Endothelial cell of umbilical vein (primary cell): ENCODE data around the gene APOBEC2. TPM values are rescaled to one million over a fixed set of nuclear protein-coding genes. Genes with fewer than 3 reads are reported as not detected.

Experiments used
- BruUV-seq: library from RNA; stranded (reverse); fragments of 400-500 nt; replicated peaks from 2 replicates; lab custom pipeline; 2021; lab: Mats Ljungman, UMichigan
- CTCF ChIA-PET: fragments of 300-600, 350-600 bp; sonication (Branson Sonifier 250); formaldehyde crosslinking; loops from one replicate; lab custom pipeline; 2021; ENCODE audit warnings: antibody characterized with exemption, inconsistent platforms; lab: Charles Lee
- POLR2A ChIA-PET: fragments of 300-600, 350-600 bp; sonication (Branson Sonifier 250); formaldehyde crosslinking; loops from one replicate; lab custom pipeline; 2021; ENCODE audit warnings: antibody characterized with exemption, inconsistent platforms; lab: Charles Lee
- DNase-seq: peaks from one replicate; pipeline ENCODE4 v3.0.0-alpha.2; 2011; ENCODE audit warnings: low read depth, low spot score
- FAIRE-seq: peaks from 2 replicates; lab custom pipeline; 2011; peaks lifted over from hg19 to GRCh38; lab: Jason Lieb, UNC
- H2AFZ ChIP-seq: 2 replicates; pipeline ENCODE4 v1.6.0; 2012; ENCODE audit warnings: low read depth, low read length, control low read depth, inconsistent platforms
- H3K27ac ChIP-seq: 2 replicates; pipeline ENCODE4 v1.5.1; 2011; ENCODE audit warnings: low read depth, mild to moderate bottlenecking, control low read depth, low read length, moderate library complexity; ENCODE audit not compliant: insufficient read depth
- H3K27me3 ChIP-seq, 2 experiments: 2 replicates each; pipeline versions ENCODE4 v1.6.0 to v1.6.1; 2011; ENCODE audit warnings: low read length in 2 of 2, mixed read lengths in 1 of 2; ENCODE audit not compliant: control insufficient read depth in 2 of 2, insufficient read depth in 2 of 2
- H3K36me3 ChIP-seq, 2 experiments: 2 replicates in 1 of 2; 3 replicates in 1 of 2; pipeline ENCODE4 v1.5.1; 2011; ENCODE audit warnings: low read length in 2 of 2, mild to moderate bottlenecking in 1 of 2, moderate library complexity in 1 of 2; ENCODE audit not compliant: control insufficient read depth in 2 of 2, insufficient read depth in 2 of 2; ENCODE audit errors: extremely low read depth in 1 of 2
- H3K4me1 ChIP-seq: 3 replicates; pipeline ENCODE4 v1.5.1; 2011; ENCODE audit warnings: mild to moderate bottlenecking, low read length; ENCODE audit not compliant: control insufficient read depth, insufficient read depth; ENCODE audit errors: extremely low read depth
- H3K4me2 ChIP-seq: 2 replicates; pipeline ENCODE4 v1.6.1; 2011; ENCODE audit warnings: low read length, control low read depth, mixed read lengths; ENCODE audit not compliant: insufficient read depth
- H3K4me3 ChIP-seq, 3 experiments: fragments of 200-600 bp in 1 of 3; sonication (generic), shearing (Covaris generic) in 1 of 3; replicated peaks in 1 of 3; 2 replicates each; pipeline ENCODE4 v1.5.1; 2011 to 2016; ENCODE audit warnings: control low read depth in 3 of 3, low read length in 3 of 3, mild to moderate bottlenecking in 2 of 3, inconsistent platforms in 1 of 3, low read depth in 1 of 3, moderate library complexity in 1 of 3; ENCODE audit not compliant: insufficient read depth in 1 of 3
- H3K79me2 ChIP-seq: 2 replicates; pipeline ENCODE4 v1.6.0; 2012; ENCODE audit warnings: low read length, inconsistent platforms; ENCODE audit not compliant: control insufficient read depth, insufficient read depth
- H3K9ac ChIP-seq: replicated peaks from 2 replicates; pipeline ENCODE3; 2011; ENCODE audit warnings: low read length, control low read depth; ENCODE audit not compliant: insufficient read depth; ENCODE audit errors: extremely low read depth
- H3K9me1 ChIP-seq: replicated peaks from 3 replicates; pipeline ENCODE4 v1.6.0; 2011; ENCODE audit warnings: mild to moderate bottlenecking, low read length; ENCODE audit not compliant: control insufficient read depth, insufficient read depth; ENCODE audit errors: extremely low read depth
- H3K9me3 ChIP-seq: replicated peaks from 2 replicates; pipeline ENCODE4 v1.5.1; 2012; ENCODE audit warnings: low read length, inconsistent platforms; ENCODE audit not compliant: control insufficient read depth, insufficient read depth
- H4K20me1 ChIP-seq: replicated peaks from 2 replicates; pipeline ENCODE3; 2011; ENCODE audit warnings: mild to moderate bottlenecking, low read length; ENCODE audit not compliant: control insufficient read depth, insufficient read depth; ENCODE audit errors: extremely low read depth
- MYC ChIP-seq: IDR thresholded peaks from one replicate; pipeline ENCODE4 v1.6.1; 2011; ENCODE audit warnings: mild to moderate bottlenecking, low read depth, low read length
- POLR2AphosphoS5 ChIP-seq: IDR thresholded peaks from 2 replicates; pipeline ENCODE4 v1.6.1; 2012; ENCODE audit warnings: low read depth, mild to moderate bottlenecking, control low read depth, low read length, moderate library complexity; ENCODE audit not compliant: insufficient read depth
- dilution Hi-C: fragments of 300-500 bp; cut with MboI; formaldehyde crosslinking; loops from one replicate; pipeline ENCODE4 v1.15.0; 2019; ENCODE audit warnings: low sequenced_read_pairs; ENCODE audit not compliant: extremely low pct_ligation_motif_present
- intact Hi-C: fragments of 100-400 bp; cut with micrococcal nuclease; formaldehyde crosslinking; loops from one replicate; pipeline ENCODE4 v1.10.0; 2022
- polyA plus RNA-seq, 4 experiments: library from polyadenylated mRNA; depleted of rRNA in 3 of 4; stranded (reverse) in 3 of 4; unstranded in 1 of 4; fragments of >200 nt; gene quantifications; 2 replicates each; pipeline versions ENCODE4 v1.2.1 to v1.2.3, GENCODE V29; 2011 to 2012; ENCODE audit warnings: missing spikeins in 1 of 4
- total RNA-seq: library from RNA; stranded (reverse); gene quantifications from 2 replicates; pipeline ENCODE4 v1.2.3, GENCODE V29; 2021
- TF ChIP-seq, protein P1 (sequence below), 2 donors: IDR thresholded peaks; 1 replicate in 1 of 2; 2 replicates in 1 of 2; pipeline ENCODE4 v1.5.1; 2011; ENCODE audit warnings: low read length in 2 of 2, mild to moderate bottlenecking in 2 of 2, moderate library complexity in 2 of 2, control low read depth in 1 of 2, inconsistent platforms in 1 of 2, low read depth in 1 of 2; ENCODE audit not compliant: insufficient read depth in 1 of 2; ENCODE audit errors: extremely low read depth in 1 of 2

The APOBEC2 gene
- total and polyA plus RNA-seq, 2 donors (not counting 3 experiments of a cell fraction or from before 2014, with no cell fraction given): not detected

DNA sequence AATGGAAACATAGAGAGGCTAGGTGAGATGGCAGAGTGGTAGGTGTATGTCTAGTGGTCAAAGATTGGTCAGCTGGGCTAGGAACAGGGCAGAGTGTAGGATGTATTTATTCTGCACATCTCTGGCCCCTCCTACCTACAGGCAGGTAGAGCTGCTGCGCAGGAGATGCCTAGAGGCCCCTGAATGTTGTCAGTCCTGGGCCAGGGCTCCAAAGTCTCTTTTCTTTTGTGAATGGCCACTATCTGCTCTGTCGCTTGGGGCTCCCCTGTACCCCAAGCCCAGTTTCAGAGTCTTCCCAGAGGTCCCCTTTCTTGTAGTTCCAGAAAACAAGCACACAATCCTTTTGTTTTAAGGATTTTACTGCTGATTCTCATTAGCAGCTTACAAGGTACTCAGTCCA lies 5.7 kb upstream of the APOBEC2 start:
- no peaks in the 10 kb centered on the region for H3K9me1 ChIP-seq
- CTCF ChIA-PET: interaction anchor here (1.1 to 1.6 kb wide), 3 partner anchors 8 to 17 kb away, joined by 3 to 10 read pairs (median 4); no protein-coding TSS in a partner anchor
- no peak overlapping the region for H3K4me2 ChIP-seq
- H2AFZ ChIP-seq: no peak overlapping the region
- H3K79me2 ChIP-seq: no peaks in the 10 kb centered on the region
- intact Hi-C loops (no loop called here), dilution Hi-C loops (no loop called here)
- DNase-seq: no peak
- H3K4me3 ChIP-seq: no peak overlapping the region
- H3K9ac ChIP-seq: no peak overlapping the region
- H3K9me3 ChIP-seq: no peaks in the 10 kb centered on the region
- TF ChIP-seq, protein P1, sequence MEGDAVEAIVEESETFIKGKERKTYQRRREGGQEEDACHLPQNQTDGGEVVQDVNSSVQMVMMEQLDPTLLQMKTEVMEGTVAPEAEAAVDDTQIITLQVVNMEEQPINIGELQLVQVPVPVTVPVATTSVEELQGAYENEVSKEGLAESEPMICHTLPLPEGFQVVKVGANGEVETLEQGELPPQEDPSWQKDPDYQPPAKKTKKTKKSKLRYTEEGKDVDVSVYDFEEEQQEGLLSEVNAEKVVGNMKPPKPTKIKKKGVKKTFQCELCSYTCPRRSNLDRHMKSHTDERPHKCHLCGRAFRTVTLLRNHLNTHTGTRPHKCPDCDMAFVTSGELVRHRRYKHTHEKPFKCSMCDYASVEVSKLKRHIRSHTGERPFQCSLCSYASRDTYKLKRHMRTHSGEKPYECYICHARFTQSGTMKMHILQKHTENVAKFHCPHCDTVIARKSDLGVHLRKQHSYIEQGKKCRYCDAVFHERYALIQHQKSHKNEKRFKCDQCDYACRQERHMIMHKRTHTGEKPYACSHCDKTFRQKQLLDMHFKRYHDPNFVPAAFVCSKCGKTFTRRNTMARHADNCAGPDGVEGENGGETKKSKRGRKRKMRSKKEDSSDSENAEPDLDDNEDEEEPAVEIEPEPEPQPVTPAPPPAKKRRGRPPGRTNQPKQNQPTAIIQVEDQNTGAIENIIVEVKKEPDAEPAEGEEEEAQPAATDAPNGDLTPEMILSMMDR (IDR thresholded peaks at IDR 0.05; ENCODE audit: extremely low read depth in 1 of 2, insufficient read depth in 1 of 2, low read depth in 1 of 2, low read length in 2 of 2): no peak
- no peak for TF ChIP-seq MYC
- no peak for TF ChIP-seq POLR2AphosphoS5
- H4K20me1 ChIP-seq: no peaks in the 10 kb centered on the region
- no peak overlapping the region for H3K27ac ChIP-seq
- FAIRE-seq: no peak
- BruUV-seq: no TSS peak
- H3K36me3 ChIP-seq: no peaks in the 10 kb centered on the region
- peaks cover 0 to 2% of the 10 kb centered on the region in 2 experiments for H3K27me3 ChIP-seq
- peaks cover 7% of the 10 kb centered on the region for H3K4me1 ChIP-seq
- POLR2A ChIA-PET: no interaction called here
